ENCODE data around the gene ZNF37A.
"Not testable (repeated sequence)": the region's sequence is repeated elsewhere in the genome, so short reads cannot be mapped to it uniquely, and the experiment has no call there.

- not testable (repeated sequence) for TF ChIP-seq EZH2 (IDR thresholded peaks at IDR 0.05; ENCODE audit: insufficient read depth, poor library complexity, severe bottlenecking); EZH2phosphoT487 (IDR thresholded peaks at IDR 0.05; ENCODE audit: insufficient read depth, low read depth)
Observed at GRCh38 chr10:38093318-38093717, 819 bp upstream of the ZNF37A start.

All from GM23248 (cell line).